GM12875 (cell line): ENCODE data around the gene DNAAF8.

Source experiments
- H3K4me3 ChIP-seq: one replicate; pipeline ENCODE4 v1.5.1; 2011; ENCODE audit warnings: low read depth, low read length, control low read depth
- CTCF ChIP-seq: IDR thresholded peaks from 2 replicates; pipeline ENCODE4 v1.5.1; 2011; ENCODE audit warnings: low read depth, mild to moderate bottlenecking, control low read depth, inconsistent platforms, low read length, moderate library complexity, borderline replicate concordance; ENCODE audit not compliant: insufficient read depth

Gene DNAAF8

DNA sequence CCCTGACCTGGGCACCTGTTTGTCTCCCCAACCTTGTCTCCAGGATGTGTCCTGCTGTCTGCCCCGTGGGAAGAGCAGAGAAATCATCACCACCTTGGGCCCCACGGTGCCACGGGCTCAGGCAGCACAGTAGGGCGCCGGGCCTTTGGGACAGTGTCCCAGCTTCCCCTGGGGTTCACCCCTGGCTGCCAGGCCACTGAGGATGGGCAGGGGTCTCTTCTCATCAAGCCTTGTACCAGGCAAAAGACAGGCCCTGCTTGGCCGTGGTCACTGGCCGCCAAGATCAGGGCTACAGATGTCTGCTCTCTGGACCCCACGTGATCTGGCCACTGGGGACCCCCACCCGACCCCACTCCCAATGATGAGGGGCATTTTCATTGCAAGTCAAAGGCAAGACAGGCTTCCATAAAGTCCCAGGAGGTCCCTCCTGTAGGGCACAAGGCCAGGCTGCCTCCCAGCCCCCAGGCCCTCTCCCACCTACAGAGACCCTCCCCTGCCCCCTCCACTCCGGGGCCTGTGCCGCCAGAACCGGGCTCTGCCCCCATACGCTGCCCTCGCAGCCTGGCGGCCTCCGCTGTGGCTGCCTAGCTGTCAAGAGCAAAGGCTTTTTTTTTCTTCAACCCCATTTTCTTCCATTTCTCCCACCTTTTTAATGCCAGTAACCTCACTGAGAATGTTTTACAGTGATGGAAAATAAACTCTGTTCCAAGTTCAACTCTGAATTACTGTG lies 14.5 kb downstream of the DNAAF8 start:
- no peak overlapping the region for H3K4me3 ChIP-seq
- TF ChIP-seq CTCF = no peak

GRCh38 chr16:4749700-4750257 lies 15.4 kb downstream of the DNAAF8 start:
- no peak for TF ChIP-seq CTCF
- H3K4me3 ChIP-seq = no peak overlapping the region

DNA sequence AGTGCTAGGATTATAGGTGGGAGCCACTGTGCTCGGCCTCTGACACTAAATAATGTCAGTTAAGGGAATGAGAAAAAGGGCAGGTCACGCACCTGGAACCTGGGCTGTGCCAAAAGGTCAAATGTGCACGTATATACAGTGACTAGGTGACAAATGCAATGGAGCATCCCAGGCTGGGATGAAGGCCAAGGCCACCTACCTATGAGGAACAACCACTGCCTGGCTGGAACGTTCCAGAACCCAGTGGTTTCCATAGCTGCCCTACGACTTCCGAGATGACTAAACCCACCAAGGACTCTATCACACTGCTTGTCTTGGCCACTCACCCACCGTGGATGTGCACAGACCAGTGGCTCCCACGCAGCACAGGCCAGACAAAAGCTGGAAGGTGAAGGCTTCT lies 16.6 kb downstream of the DNAAF8 start:
- no peak for TF ChIP-seq CTCF
- H3K4me3 ChIP-seq = no peak overlapping the region

GRCh38 chr16:4752351-4753100 lies 18.2 kb downstream of the DNAAF8 start:
- no peak for TF ChIP-seq CTCF
- H3K4me3 ChIP-seq = no peak overlapping the region

GRCh38 chr16:4753227-4753626 lies 18.9 kb downstream of the DNAAF8 start:
- no peak for TF ChIP-seq CTCF
- H3K4me3 ChIP-seq = no peak overlapping the region

DNA sequence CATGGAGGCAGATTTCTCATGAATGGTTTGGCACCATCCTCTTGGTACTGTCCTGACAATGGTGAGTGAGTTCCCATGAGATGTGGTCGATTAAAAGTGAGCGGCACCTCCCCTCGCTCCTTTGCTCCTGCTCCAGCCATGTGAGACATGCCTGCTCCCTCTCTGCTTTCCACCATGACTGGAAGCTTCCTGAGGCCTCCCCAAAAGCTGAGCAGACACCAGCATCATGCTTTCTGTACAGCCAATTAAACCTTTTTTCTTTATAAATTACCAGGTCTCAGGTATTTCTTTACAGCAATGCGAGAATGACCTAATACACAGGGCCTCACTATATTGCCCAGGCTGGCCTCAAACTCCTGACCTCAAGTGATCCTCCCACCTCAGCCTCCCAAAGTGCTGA lies 20.5 kb downstream of the DNAAF8 start:
- TF ChIP-seq CTCF = no peak
- no peak overlapping the region for H3K4me3 ChIP-seq
